ENCODE data around the gene LYRM4.

- TF ChIP-seq CTCF (IDR thresholded peaks at IDR 0.05; ENCODE audit: low read depth, low read length): no peak
- TF ChIP-seq EZH2phosphoT487 (IDR thresholded peaks at IDR 0.05; ENCODE audit: low read depth): no peak
Measured at GRCh38 chr6:5155906-5156305, 104.8 kb downstream of the LYRM4 start.
